ENCODE results near the gene CBX4.
A peak's percentile ranks its signal among the peaks of the same experiment; 100 is the strongest.

CBX4 gene

DNA sequence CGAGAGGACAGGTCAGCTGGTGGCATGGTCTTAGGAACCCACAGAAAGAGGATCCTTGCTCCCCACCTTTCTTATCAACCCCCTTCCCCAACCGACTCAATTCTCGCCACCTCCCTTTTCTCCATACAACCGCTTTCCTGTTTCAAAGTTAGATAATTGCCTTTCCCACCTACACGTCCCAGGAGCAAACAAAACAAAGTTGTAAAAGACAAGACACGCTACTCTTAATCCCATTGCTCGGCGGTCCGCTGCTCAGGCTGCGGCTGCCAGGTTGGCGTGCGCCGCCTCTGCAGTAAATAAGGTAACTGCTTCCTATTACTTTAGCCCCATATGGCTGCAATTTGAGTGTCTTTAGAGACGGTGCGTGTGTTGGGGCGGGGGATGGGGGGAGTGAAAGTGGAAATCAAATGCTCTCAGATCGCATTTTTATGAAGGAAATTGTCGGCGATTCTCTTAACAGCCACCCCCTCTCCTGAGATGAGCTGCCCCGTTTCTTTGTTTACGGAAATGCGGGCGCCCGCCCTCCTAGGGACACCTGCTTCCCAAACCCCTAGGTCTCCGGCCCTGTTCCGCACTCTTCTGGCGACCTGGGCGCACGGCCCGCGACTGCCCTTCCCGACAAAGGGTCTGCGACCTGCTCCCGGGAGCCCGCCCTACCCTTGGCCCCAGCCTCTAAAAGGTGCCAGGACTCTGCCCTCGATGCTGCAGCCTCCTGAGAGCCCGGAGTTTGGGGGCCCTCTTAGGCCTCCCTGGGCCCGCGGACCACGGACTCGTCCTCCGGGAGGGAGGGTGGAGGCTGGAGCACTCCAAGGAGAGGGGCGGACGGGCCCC is 38.7 kb downstream of the CBX4 start:
- TF ChIP-seq, protein P1, sequence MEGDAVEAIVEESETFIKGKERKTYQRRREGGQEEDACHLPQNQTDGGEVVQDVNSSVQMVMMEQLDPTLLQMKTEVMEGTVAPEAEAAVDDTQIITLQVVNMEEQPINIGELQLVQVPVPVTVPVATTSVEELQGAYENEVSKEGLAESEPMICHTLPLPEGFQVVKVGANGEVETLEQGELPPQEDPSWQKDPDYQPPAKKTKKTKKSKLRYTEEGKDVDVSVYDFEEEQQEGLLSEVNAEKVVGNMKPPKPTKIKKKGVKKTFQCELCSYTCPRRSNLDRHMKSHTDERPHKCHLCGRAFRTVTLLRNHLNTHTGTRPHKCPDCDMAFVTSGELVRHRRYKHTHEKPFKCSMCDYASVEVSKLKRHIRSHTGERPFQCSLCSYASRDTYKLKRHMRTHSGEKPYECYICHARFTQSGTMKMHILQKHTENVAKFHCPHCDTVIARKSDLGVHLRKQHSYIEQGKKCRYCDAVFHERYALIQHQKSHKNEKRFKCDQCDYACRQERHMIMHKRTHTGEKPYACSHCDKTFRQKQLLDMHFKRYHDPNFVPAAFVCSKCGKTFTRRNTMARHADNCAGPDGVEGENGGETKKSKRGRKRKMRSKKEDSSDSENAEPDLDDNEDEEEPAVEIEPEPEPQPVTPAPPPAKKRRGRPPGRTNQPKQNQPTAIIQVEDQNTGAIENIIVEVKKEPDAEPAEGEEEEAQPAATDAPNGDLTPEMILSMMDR (conservative IDR thresholded peaks at IDR 0.05): no peak
- H3K27ac ChIP-seq: peak overlapping the region; percentile 43; the same call in 1 of the 2 replicates

DNA sequence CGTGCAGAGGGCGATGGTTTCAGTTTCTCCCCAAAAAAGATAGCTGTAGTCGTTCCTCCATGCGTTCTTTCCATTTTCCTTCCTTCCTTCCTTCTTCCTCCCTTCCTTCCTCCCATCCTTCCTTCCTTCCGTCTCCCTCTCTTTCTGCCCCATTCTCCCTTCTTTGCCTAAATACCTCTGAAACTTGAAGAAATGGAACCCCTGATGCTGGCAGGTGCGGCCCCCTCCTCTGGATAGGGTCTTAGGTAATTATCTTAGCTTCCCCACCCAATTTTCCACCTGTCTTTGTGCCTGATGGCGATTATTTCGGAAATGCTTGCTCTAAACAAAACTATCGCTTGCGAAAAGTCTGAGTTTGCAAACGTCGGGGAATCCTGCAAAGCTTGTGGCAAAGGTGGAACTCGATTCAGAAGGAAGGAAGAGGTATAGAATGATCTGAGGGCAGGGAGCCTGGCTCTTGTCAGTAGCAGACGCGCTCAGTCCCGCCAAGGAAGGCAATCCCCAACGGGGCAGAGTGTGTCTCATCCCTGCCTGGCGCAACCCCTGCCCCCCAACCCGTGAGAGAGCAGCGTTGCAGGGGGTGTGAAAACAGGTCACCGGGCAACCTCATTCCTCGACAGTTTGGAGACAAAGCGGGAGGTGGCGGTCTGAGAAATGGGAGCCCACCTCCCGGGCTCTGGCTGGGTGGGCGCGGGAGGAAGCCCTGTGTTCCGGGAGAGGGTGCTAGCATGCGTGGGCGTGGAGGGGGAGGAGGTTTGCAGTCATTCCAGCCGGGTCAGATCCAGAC is 39.5 kb downstream of the CBX4 start:
- H3K27ac ChIP-seq: no peak overlapping the region
- TF ChIP-seq, protein P1 (conservative IDR thresholded peaks at IDR 0.05): no peak

DNA sequence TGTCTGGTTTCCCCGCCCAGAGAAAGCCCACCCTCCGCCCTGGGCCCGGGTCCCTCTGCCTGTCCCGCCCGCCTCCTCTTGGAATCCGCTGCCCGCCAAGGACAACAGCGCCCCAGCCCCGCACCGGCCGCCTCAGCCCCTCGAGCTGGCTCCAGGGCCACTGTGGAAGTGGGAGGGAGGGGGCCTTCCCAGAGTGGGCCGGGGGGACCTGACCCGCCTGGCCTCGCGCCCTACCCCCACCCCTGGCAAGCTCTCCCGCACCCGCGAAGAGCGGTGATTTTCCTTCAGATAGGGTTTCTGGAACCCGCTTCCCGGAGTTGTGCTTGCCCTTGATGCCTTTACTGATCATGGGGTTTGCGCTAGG is 40.1 kb downstream of the CBX4 start:
- H3K27ac ChIP-seq: no peak overlapping the region
- TF ChIP-seq, protein P1 (conservative IDR thresholded peaks at IDR 0.05): no peak

DNA sequence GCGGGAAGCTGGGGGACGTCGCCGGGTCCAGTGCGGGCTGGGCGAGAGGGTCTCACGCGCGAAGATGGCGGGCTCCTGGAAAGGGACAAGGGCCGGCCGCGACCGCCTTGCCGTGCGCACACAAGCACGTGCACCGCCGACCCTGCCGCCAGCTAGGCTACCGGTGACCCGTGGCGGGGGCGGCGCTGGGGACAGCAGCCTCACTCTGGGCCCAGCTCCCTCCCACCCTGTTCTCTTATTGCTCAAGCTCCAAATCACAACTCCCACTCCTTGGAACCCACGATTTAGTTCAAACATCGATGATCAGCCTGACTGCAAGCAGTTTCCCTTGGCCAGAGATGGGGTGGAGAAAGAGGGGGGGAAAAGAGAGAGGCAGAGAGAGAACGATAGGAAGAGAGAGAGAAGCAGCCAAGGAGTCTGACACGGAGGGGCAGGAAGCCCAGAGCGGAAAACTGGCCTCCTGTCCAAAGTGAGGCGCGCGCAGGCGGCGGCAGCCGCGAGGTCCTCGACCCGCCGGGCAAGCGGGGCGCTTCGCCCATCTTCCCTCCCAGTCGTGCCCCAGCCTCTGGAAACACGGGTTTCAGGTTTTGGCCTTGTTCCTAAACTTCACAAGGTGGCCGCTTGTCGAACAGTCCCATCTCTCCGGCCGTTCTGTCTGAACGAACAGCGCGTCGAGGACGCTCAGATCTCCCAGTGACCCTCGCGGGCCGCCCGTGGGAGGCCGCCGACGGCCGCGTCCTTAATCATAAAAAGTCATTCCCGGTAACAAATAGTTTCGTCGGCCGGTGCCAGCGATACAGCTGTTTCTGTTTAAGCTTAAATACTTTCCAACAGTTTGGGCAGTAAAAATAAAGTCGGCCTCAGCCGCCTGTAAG is 40.7 kb downstream of the CBX4 start:
- TF ChIP-seq, protein P1 (conservative IDR thresholded peaks at IDR 0.05): no peak

DNA sequence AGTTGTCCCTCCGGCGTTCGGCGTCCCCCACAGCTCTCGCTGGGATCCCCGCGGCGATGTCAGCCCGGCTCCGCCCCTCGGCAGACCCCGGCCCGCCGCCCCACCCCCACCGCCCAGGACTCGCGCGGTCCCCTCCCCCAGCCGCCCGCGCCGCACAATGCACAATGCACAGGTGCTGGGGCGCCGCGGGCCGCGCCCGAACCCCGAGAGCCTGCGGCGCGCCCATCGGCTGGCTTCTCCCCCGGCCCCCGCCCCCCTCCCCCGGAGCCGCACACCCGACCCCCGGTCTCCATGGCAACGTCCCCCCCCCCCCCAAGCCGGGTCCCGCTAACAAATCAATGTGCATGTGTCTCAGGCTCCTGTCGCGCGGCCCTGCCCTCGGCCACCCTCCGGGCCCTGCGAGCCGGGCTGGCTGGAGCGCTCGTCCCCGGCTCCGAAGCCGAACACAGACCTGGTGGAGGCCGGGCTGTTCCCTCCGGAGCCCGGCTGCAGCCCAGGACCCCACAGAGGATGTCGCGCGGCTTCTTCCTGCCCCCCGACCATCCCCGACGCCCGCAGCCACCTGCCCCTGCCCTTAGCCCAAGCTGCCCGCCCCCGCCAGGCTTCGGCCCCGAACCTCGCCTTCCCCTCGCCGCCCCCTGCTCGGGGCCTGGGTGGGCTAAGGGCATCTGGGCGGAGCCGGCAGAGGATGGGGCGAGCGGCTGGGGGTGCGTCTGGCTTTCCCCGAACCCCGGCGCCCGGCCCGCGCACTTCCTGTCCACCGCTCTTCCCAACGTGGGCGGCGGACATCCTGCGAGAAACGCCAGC is 41.5 kb downstream of the CBX4 start:
- TF ChIP-seq, protein P1 (conservative IDR thresholded peaks at IDR 0.05): no peak
- peak overlapping the region; percentile 95 for H3K27ac ChIP-seq

More for the DNA sequence above, 40.7 kb downstream of the CBX4 start:
- H3K27ac ChIP-seq: peak overlapping the region; percentile 95; the same call in 1 of the 2 replicates

DNA sequence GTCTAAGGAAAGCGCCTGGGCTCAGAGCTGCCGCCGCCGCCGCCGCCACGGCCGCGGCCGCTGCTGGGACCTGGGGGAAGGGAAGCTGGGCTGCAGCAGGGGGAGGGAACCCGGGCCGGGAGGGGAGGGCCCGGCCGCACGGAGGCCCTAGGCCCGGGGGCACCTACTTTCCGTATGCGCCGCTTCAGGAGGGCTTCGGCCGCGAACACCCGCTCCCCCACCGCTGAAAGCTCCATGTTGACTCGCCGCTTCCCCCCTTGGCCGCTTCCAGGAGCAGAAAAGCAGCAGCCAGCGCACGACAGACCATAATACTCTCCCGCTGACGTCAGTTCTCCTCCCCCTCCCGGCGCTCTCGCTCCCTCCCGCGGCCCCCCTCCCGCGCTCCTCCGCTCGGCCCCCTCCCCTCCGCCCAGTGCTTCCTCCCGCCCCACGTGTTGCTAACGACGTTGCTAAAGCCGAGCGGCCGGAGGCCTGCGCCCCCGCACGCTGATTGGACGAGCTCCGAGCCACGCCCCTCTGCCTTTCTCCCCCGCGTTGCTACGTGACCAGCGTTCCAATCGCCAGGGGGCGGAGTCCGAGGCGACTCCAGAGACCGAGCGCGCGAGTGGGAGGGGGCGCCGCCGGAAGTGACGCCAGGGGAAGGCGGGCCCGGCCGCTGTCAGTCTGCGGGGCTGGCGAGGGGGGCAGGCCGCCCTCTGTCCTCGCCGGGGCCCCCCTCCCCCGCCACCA is 42.3 kb downstream of the CBX4 start, which contains the start of gene CBX8:
Gene CBX8 (minus strand): TSS at position 315 of the 729 bp plus-strand sequence. CDS start 79 bp downstream, at position 236.
- TF ChIP-seq, protein P1 (conservative IDR thresholded peaks at IDR 0.05): no peak
- peak within 1 kb of the TSS; percentile 95 for H3K27ac ChIP-seq

Measured in VCaP (cell line).